ENCODE results near the gene MSI2.
A peak's percentile ranks its signal among the peaks of the same experiment; 100 is the strongest.

The MSI2 gene

GRCh38 chr17:57655553-57655952 lies 399.2 kb downstream of the MSI2 start:
- DNase-seq = peak; percentile 10

GRCh38 chr17:57657211-57657610 lies 400.9 kb downstream of the MSI2 start:
- no peak for DNase-seq

DNA sequence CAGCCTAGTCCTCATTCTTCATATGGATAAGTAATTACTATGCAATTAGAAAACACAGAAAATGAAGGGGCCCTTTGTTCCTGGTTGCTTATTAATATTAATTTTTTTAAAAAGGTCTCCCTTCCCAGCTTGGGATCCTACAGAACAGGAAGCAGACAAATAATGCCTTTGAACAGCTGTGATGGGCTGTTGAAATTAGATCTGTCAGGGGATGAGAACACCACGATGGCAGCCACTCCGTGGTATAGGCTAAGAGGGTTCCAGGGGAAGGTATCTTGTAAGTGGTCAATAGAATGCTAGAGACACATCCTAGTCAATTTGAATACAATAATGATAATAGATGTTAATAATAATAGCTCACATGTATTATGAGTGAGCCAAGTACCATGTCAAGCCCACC lies 405.7 kb downstream of the MSI2 start:
- peak; percentile 44 for DNase-seq

DNA sequence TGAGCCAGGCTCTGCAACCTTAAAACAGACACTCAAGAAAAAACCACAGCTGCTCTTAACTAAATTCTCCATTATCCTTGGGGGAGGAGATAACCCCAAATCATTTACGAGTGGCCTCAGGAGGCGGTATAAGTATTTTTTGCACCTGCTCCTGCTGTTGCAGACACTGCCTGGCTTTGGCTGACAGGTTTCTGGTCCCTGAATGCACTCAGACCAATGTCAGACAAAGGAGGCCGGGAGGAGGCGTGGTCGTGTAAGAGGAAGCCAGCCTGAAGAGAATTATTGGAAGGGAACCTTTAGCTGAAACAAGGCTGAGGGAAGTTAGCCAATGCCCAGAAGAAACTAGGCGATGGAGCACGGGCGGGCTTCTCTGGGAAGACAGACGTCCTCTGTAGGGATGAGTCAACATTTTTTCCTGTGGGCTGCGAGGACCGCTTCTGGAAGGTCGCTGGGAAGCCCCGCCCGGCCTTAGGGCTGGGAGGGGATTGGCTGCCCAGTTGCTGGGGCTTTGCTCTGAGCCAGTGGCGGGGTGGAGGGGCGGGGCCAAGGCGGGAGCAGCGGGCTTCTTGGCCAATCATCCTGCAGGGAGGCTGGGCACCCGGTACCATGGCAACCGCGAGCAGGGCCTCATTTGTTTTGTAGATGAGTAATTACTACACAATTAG lies 406.5 kb downstream of the MSI2 start:
- peak; percentile 97 for DNase-seq

- peak; percentile 65 for DNase-seq
Observed at GRCh38 chr17:57663326-57664070, 407.2 kb downstream of the MSI2 start.

GRCh38 chr17:57665128-57665527 lies 408.8 kb downstream of the MSI2 start:
- no peak for DNase-seq

- no peak for DNase-seq
Observed at GRCh38 chr17:57665696-57666095, 409.4 kb downstream of the MSI2 start.

DNA sequence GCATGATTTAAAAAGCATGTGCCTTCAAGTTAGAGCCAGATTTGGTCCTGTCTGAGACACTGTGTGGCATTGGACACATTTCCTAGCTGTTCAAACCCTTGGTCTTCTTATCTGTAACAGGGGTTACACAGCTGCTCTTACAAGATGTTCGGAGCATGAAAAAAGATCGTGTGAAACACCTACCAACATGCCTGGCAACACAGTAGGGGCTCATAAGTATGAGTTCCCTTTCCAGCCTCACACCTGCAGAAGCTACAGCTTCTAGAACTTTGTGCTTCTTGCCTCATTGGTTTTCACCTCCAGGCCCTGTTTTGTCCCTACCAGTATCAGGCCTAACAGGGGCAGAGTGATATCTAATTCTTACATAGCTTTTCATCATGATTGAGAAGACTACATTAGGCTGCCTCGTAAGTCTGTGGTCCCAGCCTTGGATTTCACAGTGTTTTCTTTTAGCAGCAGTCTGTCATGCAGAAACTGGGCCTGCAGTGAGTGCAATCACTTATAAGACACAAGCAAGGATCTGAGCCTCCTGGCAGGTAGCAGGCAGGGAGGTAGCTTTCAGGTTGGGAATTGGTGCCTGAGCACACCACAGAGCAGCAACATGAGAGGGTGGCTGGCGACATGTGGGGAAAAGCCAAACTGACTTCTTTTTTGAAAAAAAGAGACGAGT lies 410.0 kb downstream of the MSI2 start:
- no peak for DNase-seq

- no peak for DNase-seq
Observed at GRCh38 chr17:57666946-57667345, 410.6 kb downstream of the MSI2 start.

DNA sequence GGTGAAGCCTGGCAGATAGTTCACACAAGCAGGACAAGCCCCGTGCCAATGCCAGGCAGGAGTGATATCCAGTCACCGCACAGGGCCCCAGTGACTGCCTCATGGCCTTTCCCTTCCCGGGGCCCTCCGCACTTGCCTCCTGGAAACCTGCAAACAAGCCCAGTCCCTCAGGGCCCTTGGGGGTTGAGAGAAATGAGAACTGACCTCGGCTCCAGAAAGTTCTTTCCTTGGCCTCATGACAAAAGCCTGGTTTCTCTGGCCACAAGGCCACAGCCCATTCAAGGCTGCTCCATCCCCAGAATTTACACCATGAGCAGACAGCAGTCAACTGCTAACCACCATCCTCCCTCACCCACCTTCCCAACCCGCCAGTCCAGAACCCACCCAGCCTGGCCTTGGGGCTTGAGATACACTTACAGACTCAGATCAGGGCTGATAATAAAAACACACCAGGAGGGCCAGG lies 411.2 kb downstream of the MSI2 start:
- no peak for DNase-seq

GRCh38 chr17:57668332-57668731 lies 412.0 kb downstream of the MSI2 start:
- no peak for DNase-seq

- DNase-seq = no peak
Observed at GRCh38 chr17:57669671-57670529, 413.6 kb downstream of the MSI2 start.

- DNase-seq = no peak
Observed at GRCh38 chr17:57670769-57671569, 414.6 kb downstream of the MSI2 start.

DNA sequence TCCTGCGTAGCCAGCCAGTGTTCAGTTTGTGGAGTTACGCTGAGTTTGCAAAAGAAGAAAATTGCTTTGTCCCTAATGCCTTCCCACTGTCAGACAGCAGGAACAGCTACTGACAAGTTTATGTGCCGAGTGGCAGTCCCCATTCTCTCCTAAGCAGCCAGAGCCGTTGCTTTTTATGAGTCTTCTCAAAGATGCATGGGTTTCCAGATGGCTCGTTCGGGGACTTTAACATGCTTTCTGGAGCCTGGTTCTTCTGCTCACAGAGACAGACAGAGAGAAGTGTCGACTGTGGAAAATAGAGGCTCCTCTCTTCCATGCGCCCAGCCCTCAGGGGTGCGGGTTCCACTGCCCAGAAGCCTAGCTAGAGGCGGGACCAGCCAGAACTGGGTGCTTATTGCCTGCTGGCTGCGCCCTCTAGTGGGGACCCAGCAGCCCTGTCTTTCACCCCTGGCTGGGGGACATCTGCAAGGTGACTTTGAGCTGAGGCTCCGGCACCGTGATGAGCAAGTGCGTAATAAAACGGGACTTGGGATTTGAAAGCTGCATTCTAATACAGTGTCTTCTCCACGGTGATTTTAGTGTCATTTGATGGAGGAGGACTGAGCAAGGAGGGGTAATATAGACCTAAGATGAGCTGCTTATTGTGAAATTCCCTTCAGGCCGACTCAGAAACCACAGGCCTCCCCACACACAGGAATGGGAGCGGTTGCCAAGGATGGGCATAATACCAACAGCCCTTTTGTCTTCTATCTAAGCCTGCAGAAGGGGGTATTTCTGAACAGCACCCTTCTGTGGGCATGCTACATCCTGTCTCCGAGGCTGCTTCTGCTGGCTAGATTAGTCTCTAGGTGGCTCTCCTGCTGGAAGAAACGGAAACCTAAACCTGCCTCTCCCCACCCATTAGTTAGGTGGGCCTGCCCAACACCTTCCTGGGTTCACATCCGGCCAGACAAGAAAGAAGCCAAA lies 415.6 kb downstream of the MSI2 start:
- peak; percentile 77 for DNase-seq

GRCh38 chr17:57672971-57673370 lies 416.6 kb downstream of the MSI2 start:
- no peak for DNase-seq

DNA sequence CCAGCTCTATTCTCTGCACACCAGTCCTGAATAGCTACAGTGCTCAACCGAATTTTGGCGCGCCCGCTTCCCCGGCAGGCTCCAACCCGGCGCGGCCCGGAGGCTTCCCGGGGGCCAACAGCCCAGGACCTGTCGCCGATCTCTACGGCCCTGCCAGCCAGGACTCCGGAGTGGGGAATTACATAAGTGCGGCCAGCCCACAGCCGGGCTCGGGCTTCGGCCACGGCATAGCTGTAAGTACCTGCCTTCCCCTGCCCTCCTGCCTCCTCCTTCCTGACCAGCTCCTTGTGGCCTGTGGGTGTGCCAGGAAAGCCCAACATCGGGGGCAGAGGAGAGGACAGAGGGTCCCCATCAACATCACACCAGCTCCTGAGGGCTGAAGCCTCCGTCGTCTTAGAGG lies 418.6 kb downstream of the MSI2 start:
- no peak for DNase-seq

- DNase-seq = no peak
Observed at GRCh38 chr17:57675427-57676387, 419.4 kb downstream of the MSI2 start.

- no peak for DNase-seq
Observed at GRCh38 chr17:57676543-57676942, 420.2 kb downstream of the MSI2 start.

DNA sequence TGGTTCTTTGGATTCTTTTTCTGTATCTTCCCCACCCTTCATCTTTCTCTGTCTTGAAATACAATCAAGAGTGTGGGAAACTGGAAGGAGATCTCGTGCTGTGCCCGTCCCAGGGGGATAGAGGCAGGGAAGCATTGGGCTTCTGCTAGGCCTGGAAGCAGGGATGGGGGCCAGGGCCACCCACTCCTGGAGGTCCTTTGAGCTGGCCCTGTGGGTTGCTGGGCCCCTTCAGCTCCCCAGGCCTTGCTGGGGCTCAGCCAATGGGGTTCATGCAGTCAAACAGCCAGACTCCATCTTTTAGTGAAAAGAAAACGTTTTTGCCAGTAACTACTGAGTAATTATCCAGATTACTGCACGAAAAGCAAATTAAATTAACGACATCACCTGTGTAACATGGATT lies 421.0 kb downstream of the MSI2 start:
- DNase-seq = no peak

GRCh38 chr17:57677858-57678257 lies 421.5 kb downstream of the MSI2 start:
- DNase-seq = no peak

Measured in DMS53 (cell line).